Measurements from ENCODE around the gene MS4A14.

GRCh38 chr11:60370252-60370810 lies 25.9 kb upstream of the MS4A14 start:
- no peak for TF ChIP-seq CTCF (conservative IDR thresholded peaks at IDR 0.05; ENCODE audit: low read depth, low read length)
- no peak for TF ChIP-seq USF2 (IDR thresholded peaks at IDR 0.05; ENCODE audit: low read depth, low read length)
- TF ChIP-seq FOS (IDR thresholded peaks at IDR 0.05; ENCODE audit: low read depth, low read length) = no peak
- TF ChIP-seq RFX5 (IDR thresholded peaks at IDR 0.05; ENCODE audit: low read depth, low read length) = no peak
- TF ChIP-seq RCOR1 (IDR thresholded peaks at IDR 0.05; ENCODE audit: insufficient replicate concordance, low read length) = no peak
- no peak for TF ChIP-seq POLR2A (IDR thresholded peaks at IDR 0.05; ENCODE audit: low read depth, low read length)
- no peak for TF ChIP-seq NFE2L2 (IDR thresholded peaks at IDR 0.05; ENCODE audit: low read depth, low read length)
- no peak for TF ChIP-seq RAD21 (IDR thresholded peaks at IDR 0.05; ENCODE audit: low read length)
- no peak for TF ChIP-seq CEBPB (IDR thresholded peaks at IDR 0.05; ENCODE audit: low read depth, low read length)

All from IMR-90 (cell line).